ENCODE measurements around the gene COX6A1.

- TF ChIP-seq, protein P1, sequence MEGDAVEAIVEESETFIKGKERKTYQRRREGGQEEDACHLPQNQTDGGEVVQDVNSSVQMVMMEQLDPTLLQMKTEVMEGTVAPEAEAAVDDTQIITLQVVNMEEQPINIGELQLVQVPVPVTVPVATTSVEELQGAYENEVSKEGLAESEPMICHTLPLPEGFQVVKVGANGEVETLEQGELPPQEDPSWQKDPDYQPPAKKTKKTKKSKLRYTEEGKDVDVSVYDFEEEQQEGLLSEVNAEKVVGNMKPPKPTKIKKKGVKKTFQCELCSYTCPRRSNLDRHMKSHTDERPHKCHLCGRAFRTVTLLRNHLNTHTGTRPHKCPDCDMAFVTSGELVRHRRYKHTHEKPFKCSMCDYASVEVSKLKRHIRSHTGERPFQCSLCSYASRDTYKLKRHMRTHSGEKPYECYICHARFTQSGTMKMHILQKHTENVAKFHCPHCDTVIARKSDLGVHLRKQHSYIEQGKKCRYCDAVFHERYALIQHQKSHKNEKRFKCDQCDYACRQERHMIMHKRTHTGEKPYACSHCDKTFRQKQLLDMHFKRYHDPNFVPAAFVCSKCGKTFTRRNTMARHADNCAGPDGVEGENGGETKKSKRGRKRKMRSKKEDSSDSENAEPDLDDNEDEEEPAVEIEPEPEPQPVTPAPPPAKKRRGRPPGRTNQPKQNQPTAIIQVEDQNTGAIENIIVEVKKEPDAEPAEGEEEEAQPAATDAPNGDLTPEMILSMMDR (IDR thresholded peaks at IDR 0.05) = no peak
- TF ChIP-seq POLR2AphosphoS5 (IDR thresholded peaks at IDR 0.05; ENCODE audit: insufficient read depth in 1 of 2, low read depth in 1 of 2) = no peak
- TF ChIP-seq POLR2A (IDR thresholded peaks at IDR 0.05) = no peak
Observed at GRCh38 chr12:120480211-120480610, 42.3 kb downstream of the COX6A1 start.

Data from vagina (tissue), 2 donors.